ENCODE results near the gene SURF1.
"Not testable (repeated sequence)": the region's sequence is repeated elsewhere in the genome, so short reads cannot be mapped to it uniquely, and the experiment has no call there.

Gene SURF1

DNA sequence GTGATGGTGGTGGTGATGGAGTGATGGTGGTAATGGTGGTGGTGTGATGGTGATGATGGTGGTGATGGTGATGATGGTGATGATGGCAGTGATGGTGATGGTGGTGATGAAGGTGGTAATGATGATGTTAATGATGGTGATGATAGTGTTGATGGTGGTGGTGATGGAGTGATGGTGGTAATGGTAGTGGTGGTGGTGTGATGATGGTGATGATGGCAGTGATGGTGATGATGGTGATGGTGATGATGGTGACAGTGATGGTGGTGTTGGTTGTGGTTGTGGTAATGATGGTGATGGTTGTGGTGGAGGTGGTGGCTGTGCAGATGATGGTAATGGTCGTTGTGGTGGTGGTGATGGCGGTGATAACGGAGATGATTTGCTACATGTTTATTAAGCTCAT, 27.2 kb upstream of the SURF1 start:
- FAIRE-seq, result no peak

DNA sequence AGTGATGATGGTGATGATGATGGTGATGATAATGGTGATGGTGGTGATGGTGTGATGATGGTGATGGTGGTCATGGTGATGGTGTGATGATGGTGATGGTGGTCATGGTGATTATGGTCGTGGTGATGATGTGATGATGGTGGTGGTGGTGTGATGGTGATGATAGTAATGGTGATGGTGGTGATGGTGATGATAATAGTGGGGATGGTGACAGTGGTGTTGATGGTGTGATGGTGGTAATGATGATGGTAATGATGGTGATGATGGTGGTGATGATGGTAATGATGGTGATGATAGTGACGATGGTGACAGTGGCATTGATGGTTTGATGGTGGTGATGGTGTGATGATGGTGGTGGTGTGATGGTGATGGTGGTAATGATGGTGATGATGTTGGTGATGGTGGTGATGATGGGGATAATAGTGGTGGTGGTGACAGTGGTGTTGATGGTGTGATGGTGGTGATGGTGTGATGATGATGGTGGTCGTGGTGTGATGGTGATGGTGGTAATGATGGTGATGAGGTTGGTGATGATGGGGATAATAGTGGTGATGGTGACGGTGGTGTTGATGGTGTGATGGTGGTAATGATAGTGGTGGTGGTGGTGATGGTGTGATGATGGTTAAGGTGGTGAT, 26.3 kb upstream of the SURF1 start:
- no peak for FAIRE-seq

DNA sequence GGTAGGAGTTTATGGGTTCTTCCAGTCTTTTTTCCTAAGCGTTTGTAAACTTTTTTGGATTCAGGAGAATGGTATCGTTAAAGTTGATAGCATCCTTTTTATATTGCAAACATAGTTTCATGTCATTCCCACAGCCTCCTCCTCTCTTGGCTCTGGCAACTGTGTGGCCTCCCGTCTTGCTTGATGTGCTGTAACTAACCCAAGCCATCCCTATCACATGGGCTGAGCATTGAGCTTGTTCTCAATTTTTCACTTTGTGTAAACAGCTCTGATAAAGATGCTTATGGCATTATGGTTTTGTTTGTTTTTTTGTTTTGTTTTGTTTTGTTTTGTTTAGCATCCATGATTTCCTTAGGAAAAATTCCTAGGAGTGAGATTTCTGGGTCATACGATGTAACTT, 24.4 kb upstream of the SURF1 start:
- no peak for FAIRE-seq

DNA sequence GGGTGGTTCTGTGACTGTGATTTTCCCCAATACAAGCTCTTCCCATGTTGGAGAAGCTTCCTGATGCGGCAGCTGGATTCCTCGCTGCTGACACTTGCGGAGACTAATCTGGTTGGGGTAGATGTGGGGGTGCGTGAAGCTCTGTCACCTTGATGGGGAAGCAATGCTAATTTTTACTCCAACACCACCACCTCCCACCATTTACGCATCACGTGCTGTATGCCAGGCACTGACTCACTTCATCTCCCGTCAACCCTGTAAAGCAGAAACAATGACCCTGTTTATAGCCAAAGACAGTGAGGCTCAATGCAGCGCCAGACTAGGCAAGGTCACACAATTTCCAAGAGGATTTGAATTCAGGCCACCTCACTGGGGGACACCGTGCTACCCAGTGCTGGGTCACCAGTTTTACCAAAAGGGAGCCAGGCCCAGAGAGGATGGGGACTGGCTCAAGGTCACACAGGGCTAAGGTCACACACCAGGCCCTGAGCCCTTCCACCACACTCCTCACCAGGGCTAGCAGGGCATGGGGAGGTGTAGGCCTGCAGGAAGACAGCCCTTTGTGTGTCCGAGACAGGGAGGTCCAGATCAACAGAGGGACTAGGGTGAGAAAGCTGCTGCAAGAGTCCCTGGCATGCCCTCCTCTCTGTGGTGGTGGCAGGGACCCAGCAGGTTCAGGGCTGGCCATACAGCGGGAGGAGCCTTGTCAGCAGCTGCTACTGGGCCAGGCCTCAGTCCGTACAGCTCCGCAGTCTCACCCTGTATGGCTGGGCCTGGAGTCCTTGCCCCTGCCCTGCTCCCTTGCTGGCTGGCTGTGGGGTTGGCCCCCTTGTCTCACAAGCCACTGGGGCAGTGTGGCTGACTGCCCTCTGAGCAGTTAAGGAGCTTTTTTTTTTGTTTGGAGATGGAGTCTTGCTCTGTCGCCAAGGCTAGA, 23.1 kb upstream of the SURF1 start:
- FAIRE-seq, result no peak

DNA sequence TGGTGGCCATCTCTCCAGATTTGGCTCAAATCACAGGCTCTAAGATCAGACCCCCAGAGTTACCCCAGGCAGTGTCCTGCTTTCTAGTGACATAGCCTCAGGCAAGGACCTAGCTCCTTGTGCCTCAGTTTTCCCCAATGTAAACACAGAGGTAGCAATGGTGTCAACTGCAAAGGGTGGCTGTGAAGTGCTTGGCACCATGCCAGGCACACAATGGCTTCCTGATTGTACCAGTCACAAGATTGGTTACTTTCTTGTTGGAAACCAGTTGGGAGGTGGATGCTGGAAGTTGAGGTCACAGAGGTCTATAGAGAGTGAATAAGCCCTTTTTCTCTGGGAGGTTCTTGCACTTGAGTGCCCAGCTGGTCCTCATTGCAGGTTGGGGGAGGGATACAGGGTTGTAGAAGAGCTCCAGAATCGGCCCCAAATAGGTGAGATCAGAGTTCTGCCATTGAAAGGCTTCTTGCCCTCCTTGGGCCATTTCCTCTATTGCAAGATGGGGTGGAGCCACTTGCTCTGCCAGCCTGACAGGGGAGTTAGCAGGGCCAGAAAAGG, 22.2 kb upstream of the SURF1 start:
- FAIRE-seq, result no peak

DNA sequence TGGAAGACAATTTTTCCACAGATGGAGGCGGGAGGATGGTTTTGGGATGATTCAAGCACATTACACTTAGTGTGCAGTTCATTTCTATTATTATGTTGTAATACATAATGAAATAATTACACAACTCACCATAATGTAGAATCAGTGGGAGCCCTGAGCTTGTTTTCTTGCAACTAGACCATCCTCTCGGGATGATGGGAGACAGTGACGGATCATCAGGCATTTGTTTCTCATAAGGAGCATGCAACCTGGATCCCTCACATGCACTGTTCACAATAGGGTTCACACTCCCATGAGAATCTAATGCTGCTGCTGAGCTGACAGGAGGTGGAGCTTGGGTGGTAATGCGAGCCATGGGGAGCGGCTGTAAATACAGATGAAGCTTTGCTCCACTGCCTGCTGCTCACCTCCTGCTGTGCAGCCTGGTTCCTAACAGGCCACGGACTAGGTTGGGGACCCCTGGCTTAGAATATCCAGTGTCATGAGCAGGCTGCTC, 21.5 kb upstream of the SURF1 start:
- no peak for FAIRE-seq

DNA sequence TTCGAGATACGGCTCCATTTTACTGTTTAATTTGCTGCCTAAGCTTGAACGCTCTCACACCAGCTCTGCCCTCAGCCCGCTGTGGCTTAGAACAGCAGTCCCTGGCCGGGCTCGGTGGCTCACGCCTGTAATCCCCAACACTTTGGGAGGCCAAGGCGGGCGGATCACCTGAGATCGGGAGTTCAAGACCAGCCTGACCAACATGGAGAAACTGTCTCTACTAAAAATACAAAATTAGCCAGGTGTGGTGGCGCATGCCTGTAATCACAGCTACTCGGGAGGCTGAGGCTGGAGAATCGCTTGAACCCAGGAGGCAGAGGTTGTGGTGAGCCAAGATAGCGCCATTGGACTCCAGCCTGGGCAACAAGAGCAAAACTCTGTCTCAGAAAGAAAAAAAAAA, 21.0 kb upstream of the SURF1 start:
- not testable (repeated sequence) for FAIRE-seq

DNA sequence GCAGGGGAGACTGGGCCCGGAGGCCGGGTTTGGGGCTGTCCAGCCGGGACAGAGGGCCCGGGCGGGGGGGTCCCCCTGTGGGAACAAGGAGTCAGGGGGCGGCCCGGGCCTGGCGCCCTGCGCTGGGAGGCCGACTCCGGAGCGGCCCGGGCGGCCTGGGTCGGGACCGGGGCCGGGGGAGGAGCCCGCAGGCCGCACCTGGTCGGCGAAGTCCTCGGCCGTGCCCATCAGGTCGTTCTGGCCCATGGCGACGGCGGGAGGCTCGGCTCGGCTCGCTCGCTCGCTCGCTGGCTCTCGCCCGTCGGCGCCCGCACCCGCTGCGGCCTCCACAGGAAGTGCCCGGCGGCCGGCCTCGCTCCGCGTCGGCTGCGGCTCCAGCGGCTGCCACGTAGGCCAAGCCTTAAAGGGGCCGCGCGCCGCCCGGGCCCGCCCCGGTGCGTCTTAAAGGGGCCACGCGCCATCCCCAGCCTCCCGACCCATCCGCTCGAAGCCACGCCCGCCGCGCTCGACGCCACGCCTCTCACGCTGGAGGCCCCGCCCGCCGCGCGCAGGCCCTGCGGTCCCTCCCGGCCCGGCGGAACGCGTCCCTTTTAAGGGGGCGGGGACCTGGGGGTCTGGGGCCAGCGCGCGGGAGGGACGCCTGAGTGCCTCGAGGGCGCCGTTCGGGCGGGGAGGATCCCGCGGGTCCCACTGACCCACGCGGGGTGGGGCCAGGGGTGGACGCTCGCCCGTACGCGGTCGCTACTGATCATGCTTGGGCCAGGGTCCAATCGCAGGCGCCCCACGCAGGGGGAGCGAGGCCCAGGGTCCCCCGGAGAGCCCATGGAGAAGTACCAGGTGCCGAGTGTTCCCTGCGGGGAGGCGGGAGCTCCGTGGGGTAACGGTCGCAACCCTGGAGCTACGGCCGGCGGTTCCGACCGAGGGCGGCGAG, 19.7 kb upstream of the SURF1 start, which contains the start of the genes STKLD1 and SURF4:
Gene STKLD1 (plus strand): TSS at position 643 of the 931 bp plus-strand sequence. CDS start 108 bp downstream, at position 751.
Gene SURF4 (minus strand): TSS at position 337 of the 931 bp plus-strand sequence. CDS start 91 bp downstream, at position 246.
- FAIRE-seq, result no peak

DNA sequence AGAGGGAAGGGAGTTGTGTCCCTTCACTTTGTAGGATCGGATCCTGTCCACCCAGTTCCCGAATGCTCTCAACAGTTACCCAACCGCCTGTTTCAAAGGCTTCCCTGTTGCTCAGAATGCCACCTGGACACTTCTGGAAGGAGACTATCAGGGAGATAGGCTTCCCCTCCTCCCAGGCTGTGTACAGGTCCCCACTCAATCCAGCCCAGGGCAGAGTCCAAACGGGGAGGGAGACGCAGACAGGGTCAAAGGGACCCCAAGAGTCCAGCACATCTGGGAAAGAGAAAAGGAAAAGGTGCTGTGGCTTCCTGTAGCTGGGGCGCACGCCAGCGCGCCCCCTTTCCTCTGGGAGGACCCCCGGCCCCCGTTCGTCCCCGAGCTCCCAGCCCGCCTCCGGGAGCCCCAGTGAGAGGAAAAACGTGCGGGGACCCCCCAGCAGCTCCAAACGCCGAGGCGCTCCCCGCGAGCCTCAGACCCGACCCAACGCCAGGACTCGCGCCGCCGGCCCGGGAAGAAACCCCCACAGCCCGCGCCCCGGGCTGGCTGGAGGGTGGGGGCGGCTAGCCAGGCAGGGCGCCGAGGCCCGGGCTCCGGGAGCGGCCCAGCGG, 18.9 kb upstream of the SURF1 start:
- FAIRE-seq, result no peak

DNA sequence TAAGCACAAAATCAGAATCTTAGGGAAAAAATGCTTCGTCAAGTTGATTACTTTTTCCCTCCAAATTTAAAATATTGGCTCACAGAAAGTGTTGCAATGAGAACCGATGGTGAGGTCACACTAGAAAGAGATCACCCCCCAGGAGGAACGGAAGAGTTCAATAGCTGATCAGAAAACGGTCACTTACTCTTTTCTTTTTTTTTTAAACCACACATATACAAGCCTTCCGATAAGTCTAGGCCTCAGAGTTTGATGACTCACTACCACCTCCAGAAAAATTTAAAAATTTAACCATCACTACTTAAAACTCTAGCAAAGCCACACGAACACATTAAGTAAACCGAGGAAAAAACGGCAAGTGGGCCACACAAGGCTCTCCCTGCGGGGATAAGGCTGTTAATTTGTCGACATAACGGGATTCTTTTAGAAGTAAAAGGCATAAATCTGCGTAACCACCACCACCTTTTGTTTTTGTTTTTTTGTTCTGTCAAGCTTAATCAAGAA, 18.4 kb upstream of the SURF1 start:
- no peak for FAIRE-seq

DNA sequence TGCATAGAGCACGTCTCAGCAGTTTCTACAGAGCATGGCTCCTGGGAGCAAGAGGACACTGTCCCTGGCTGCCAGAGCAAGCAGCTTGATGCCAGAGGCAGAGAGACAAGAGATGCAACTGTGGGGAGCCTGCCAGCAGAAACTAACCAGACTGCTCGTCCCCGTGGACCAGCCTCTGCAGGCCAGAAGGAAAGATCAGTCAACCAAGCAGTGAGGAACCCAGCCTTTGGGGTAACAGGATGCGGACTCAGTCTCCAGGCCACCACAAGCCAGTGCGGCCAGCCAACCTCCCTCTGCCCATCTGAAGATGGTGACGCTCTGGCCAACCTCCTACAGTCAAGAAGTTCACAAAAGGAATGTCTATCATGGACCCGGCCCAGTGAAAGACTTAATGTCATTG, 15.9 kb upstream of the SURF1 start:
- FAIRE-seq, result no peak

DNA sequence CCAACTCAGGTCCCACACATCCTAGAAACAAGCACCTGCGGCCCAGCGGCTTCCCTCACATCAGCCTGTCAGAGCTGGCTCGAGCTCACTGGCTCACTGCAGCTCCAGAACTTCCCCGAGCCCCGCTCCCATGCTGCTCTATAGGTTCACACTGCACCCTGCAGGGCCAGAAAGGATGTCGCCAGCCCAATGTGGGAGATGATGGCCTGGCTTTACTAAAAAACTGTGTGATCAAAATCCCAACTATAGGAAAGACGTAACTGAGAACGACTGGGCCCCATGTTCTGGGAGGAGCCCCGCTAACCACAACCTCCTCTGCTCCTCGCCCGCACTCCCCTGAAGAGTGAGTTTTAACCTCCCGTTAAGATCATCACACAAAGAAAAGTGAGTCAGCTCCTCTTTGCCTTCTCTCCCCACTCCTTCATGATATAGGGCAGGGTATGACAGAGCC, 15.0 kb upstream of the SURF1 start:
- FAIRE-seq, result no peak

DNA sequence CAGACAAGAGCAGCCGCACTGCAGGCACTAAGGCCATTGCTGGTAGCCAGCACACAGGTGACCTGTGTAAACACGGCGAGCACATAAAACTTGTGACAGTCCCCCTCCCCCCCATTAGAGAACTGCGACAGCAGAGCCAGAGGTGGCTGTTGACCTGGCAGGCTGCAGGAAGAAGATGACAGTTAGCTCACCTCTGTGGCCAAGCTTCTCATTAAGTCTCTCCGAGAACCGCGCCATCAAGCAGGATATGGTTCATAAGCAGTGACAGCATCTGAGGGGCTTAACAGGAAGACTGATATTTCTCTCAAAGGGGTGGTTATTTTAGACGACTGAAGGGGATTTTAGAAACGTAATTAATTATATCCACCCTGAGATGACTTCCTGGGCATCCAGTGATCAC, 14.4 kb upstream of the SURF1 start:
- FAIRE-seq, result no peak

DNA sequence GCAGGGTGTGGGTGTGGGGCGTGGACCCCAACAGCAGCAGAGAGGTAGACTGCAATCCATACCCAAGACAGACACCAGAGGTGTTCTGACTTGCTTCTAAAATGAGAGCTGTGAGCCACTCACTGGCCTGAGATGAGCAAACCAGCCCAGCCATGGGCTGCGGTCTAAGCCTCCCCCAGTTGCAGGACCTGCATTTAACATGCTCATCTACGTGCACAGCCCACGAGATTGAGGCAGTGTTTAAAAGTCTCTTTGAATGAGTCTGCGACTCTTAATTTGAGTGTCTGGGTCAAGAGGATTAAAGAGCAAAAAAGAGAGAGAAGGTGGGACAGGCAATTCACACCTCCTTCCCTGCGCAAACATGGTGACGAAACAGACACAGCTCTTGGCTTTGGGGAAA, 13.6 kb upstream of the SURF1 start:
- no peak for FAIRE-seq

DNA sequence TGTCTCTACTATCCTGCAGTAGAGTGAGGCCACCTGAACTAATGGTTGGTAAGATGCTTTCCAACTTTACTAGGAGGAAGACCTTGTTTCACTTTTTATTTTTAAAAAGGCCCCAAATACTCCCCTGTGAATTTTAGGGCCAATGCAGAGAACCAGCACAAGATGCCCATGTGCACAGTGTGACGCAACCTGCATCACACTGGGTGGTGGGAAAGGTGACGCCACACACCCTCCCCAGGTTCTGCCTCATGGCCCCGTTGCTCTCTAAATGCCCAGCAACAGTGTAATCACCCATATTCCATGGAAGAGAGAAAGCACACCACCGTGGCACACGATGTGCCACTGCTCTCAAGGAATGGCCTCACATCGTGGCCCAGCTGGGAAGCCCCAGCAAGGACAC, 13.1 kb upstream of the SURF1 start:
- FAIRE-seq, result no peak

DNA sequence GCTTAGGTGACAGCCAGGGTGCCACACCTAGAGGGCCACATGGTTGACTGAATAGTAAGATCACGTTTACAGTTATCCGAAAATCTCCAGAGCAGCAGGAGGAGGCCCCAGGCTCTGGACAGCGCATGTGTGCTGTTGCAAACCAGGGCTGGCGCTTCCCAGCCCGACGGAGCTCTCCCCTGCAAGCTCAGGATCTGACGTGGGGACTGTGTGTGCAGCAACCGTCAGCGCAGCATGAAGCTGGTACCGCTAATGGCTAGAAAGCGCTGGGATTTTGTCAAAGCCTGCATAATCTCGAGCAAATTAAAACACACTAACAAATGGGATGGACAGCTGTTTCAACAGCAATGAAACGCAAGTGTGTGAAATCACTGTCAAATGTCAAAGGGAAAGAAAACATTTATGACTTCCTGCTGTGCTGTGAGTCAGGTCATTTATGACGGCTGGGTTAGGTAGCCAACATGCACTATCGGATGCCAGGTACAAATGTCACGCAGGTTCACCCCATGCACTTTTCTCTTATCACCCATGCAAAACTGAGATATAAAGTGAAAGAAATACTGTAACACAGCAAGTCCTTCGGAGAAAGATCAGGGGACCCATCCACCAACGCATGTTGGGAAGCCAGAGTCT, 12.1 kb upstream of the SURF1 start:
- FAIRE-seq, result no peak

DNA sequence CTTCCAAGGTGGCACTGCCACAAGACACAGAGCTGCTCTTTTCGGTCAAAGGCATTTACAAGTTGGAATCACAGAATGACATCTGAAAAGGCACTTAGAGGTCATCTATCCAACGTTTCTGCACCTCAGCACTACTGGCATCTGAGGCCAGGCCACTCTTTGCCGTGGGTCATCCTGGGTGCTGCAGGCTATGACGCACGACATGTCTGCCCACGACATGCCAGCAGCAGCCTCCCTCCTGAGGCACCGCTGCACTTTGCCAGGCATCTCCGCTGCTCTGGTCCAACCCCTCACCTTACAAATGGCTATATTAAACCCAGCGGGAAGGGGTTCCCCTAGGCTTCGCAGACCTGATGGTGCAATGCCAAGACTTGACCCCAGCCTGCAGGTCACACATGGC, 11.5 kb upstream of the SURF1 start:
- no peak for FAIRE-seq

DNA sequence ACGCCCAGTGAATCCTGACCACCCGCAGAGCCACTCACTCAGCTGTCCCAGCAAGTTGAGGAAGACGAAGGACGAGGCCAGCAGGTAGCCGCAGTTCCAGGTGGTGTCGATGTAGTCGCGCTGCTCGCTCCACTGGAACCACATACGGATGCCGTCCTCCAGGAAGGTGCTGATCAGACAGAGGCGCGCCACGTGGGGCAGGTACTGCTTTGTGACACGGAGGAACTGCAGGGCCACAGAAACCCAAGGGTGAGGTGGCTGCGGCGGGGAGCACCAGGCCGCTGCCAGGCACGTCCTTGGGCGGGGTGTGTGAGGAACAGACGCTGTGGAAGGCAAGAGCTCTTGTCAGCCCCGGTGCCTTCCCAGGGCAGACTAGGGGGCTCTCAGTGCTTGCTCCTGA, 10.9 kb upstream of the SURF1 start:
- FAIRE-seq, result no peak

DNA sequence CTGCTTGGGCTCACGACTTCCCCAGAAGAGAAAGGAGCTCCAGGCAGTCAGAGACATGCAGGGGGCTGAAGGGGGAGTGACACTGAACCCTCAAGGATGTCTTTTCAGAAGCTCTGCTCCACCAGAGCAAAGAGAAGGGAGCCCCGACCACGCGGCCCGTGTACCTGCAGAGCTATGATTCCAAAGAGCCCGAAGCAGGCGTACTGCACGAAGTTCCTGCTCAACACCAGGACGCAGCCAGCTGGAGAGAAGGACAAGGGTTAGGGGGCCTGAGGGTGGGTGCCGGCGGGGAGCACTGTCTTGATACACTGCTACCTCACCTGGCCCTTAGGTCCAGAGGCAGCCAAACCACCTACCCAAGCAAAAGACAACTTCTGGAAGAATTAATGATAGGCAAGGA, 10.1 kb upstream of the SURF1 start:
- FAIRE-seq, result no peak

DNA sequence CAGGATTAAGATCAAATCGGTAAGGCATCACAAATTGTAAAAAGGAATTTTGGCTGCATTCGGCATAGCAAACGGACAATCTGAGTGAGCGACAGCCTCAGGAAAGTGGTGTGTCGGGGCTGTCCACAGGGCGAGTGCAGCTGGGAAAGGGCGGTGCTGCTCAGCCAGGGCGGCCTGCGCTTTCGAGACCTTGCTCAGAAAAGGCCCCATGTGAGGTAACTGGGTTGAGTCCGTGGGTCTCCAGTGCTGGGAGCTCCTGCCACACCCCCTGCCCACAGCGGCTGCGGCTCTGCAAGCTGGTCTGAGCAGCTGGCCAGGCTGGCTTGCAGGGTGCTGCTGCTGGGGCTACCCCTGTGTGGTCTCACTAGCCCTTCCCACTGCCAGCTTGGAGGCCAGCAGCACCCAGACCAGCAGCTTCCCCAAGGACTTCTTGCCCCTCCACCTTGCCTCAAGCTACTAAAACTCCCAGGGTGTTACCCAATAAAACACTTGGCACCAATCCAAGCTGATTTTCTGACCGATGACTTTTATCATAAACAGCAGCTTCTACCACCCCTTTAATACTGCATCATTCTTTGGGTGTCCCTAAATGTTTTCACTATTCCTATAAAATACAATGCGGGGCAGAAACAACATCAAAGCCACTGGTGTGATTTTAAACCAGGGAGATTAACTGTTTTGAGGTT, 6.2 kb upstream of the SURF1 start:
- no peak for FAIRE-seq
